GM12892 (cell line): ENCODE measurements around the gene AK8.

ENCODE experiments used
- POLR2A ChIP-seq: IDR thresholded peaks from 2 replicates; pipeline ENCODE4 v1.6.1; 2011; ENCODE audit warnings: low read depth, low read length, control low read depth
- POLR2AphosphoS5 ChIP-seq: IDR thresholded peaks from 2 replicates; pipeline ENCODE4 v1.6.1; 2011; ENCODE audit warnings: low read depth, low read length, control low read depth
- TAF1 ChIP-seq: IDR thresholded peaks from 2 replicates; pipeline ENCODE4 v1.6.1; 2011; ENCODE audit warnings: low read depth, mild to moderate bottlenecking, control low read depth, low read length, borderline replicate concordance

DNA sequence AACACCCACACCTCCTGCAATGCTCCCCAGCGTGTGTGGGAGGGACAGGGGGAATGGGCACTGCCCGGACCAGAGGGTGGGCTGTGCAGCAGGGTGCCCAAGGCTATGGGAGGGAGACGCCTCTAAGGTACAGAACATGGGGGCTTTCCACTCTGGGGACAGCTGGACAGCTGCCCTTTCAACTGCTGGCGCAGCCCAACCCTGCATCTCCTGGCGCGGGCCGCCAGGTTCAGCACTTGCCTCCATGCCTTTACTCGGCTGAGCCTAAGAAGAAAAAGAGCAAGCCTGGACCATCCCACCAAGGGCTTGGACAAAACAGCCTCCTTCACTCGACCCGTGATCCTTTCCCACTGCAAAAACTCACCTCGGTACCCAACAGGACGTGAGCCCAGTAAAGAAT is 15.0 kb downstream of the AK8 start:
- TF ChIP-seq POLR2AphosphoS5, result no peak
- TF ChIP-seq TAF1, result no peak
- no peak for TF ChIP-seq POLR2A
